Activated CD4-positive, alpha-beta memory T cell treated with anti-CD3 and anti-CD28 coated beads, Interleukin-2, amount 10 ng/mL, durations not matched to agents 7 days and 5 days (primary cell): ENCODE measurements around the gene ADGRV1. TPM values are rescaled to one million over a fixed set of nuclear protein-coding genes. Genes with fewer than 3 reads are reported as not detected.

Experiments
- CTCF ChIA-PET: fragments of 350-600 bp; sonication (Branson Sonifier 250); formaldehyde crosslinking; loops from one replicate; lab custom pipeline; 2021; ENCODE audit warnings: antibody characterized with exemption, inconsistent platforms; lab: Charles Lee
- POLR2A ChIA-PET: fragments of 350-600 bp; sonication (Branson Sonifier 250); formaldehyde crosslinking; loops from one replicate; lab custom pipeline; 2021; ENCODE audit warnings: antibody characterized with exemption; lab: Charles Lee
- DNase-seq: peaks from one replicate; pipeline ENCODE4 v3.0.0-alpha.2; 2020
- H3K27ac Mint-ChIP-seq: one replicate; pipeline ENCODE4 v1.8.0; 2021; ENCODE audit warnings: mild to moderate bottlenecking, mixed read lengths
- H3K27me3 Mint-ChIP-seq: one replicate; pipeline ENCODE4 v1.8.0; 2021; ENCODE audit warnings: mixed read lengths
- H3K36me3 Mint-ChIP-seq: one replicate; pipeline ENCODE4 v1.8.0; 2021; ENCODE audit warnings: low read depth, mixed read lengths
- H3K4me1 Mint-ChIP-seq: one replicate; pipeline ENCODE4 v1.8.0; 2021; ENCODE audit warnings: mixed read lengths
- H3K4me3 Mint-ChIP-seq: one replicate; pipeline ENCODE4 v1.8.0; 2021; ENCODE audit warnings: mild to moderate bottlenecking, mixed read lengths
- H3K9me3 Mint-ChIP-seq: one replicate; pipeline ENCODE4 v1.8.0; 2021; ENCODE audit warnings: mixed read lengths
- total RNA-seq, 2 experiments: library from RNA; stranded (reverse); gene quantifications; one replicate each; pipeline ENCODE4 v1.2.3, GENCODE V29; 2021

The ADGRV1 gene
- total RNA-seq, 2 experiments from 2014 or later: not detected

DNA sequence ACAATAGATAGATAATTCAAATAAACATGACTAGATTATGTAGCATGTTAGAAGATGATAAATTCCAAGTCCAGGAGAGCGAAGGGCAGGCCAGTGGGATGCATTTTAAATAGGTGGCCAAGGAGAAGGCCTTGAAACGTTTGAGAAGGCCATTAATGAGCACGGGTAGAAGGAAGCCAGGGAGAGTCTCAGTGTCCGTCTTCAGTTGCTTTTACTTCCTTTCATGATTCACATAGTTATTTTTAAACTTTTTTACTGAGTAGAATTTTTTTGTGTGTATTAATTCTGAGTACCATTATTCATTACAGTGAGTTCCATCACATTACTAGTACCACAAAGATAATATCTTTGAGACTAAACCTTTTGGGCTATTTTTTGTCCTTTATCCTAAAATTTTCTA, 565.3 kb downstream of the ADGRV1 start:
- Mint-ChIP-seq H3K27me3 (peaks cover 9% of the 10 kb centered on the region), H3K9me3 (no peaks in the 10 kb centered on the region), H3K27ac (no peak overlapping the region), H3K36me3 (no peaks in the 10 kb centered on the region), H3K4me1 (no peaks in the 10 kb centered on the region), H3K4me3 (no peak overlapping the region)
- no peak for DNase-seq
- POLR2A ChIA-PET: no interaction called here
- CTCF ChIA-PET: no interaction called here

DNA sequence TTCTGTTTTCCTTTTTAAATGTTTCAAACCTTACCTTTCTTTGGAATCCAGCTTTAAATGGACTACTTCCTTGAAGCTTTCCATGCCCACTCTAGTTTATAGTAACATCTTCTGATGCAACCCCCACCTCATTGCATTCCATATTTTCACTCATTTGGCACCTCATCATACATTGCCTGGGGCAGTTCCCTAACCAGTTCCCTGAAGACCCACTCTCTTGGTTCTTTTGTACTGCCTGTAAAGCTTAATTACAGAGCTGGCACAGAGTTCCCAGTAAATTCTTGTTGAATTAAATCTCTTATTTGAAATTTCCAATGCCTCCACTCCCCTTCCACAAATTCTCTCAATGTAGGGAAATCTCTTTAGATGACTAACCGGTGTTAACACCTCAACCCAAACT, 567.3 kb downstream of the ADGRV1 start:
- POLR2A ChIA-PET: no interaction called here
- DNase-seq: no peak
- CTCF ChIA-PET: no interaction called here
- no peak overlapping the region for H3K4me3 Mint-ChIP-seq
- peaks cover 8% of the 10 kb centered on the region for H3K27me3 Mint-ChIP-seq
- H3K27ac Mint-ChIP-seq: no peak overlapping the region
- H3K36me3 Mint-ChIP-seq: no peaks in the 10 kb centered on the region
- no peaks in the 10 kb centered on the region for H3K9me3 Mint-ChIP-seq
- no peaks in the 10 kb centered on the region for H3K4me1 Mint-ChIP-seq

DNA sequence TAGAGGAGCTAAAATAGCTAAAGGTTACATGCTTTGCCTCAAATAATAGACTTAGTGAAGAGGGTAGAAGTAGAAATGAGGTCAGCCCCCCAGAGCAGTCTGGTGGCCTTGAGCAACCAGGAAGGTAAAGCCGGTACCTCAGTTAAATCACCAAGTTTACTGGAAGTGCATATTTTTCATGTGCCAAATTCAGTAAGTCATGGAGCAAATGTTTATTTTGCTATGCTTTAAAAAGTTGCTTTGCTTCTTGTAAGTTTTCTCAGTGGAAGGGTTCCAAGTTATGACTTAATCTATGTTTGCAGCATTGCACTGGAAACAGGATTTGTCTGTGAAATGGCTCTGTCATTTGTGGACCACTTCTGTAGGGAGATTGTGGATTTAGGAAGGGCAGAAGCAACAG, 567.9 kb downstream of the ADGRV1 start:
- Mint-ChIP-seq H3K4me3 (no peak overlapping the region), H3K4me1 (no peaks in the 10 kb centered on the region), H3K27me3 (peaks cover 8% of the 10 kb centered on the region), H3K27ac (no peak overlapping the region), H3K9me3 (no peaks in the 10 kb centered on the region), H3K36me3 (no peaks in the 10 kb centered on the region)
- CTCF ChIA-PET: no interaction called here
- no peak for DNase-seq
- POLR2A ChIA-PET: no interaction called here

DNA sequence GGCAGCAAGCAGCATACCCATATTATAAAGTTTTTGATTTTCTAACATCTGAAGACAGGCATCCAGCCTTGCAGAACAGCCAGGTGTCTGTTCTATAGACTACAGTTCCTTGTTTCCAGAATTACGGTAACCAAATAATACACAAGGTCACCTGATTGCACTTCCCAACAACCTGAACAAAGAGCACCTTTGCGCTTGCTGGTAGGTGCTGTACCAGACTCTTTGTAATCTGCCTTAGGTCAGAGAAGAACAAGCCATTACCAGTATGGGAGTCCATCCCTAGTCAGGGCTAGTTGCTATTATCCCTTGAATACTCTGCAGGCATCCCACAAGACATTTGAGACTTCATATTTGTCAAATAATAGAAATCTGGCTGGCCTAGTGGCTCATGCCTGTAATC, 568.3 kb downstream of the ADGRV1 start:
- Mint-ChIP-seq H3K27me3 (peaks cover 8% of the 10 kb centered on the region), H3K4me3 (no peak overlapping the region), H3K36me3 (no peaks in the 10 kb centered on the region), H3K9me3 (no peaks in the 10 kb centered on the region), H3K27ac (no peak overlapping the region), H3K4me1 (no peaks in the 10 kb centered on the region)
- no peak for DNase-seq
- POLR2A ChIA-PET: no interaction called here
- CTCF ChIA-PET: interaction anchor here (1.1 kb wide), 1 partner anchor 313 kb away, joined by 3 read pairs; no protein-coding TSS in a partner anchor

DNA sequence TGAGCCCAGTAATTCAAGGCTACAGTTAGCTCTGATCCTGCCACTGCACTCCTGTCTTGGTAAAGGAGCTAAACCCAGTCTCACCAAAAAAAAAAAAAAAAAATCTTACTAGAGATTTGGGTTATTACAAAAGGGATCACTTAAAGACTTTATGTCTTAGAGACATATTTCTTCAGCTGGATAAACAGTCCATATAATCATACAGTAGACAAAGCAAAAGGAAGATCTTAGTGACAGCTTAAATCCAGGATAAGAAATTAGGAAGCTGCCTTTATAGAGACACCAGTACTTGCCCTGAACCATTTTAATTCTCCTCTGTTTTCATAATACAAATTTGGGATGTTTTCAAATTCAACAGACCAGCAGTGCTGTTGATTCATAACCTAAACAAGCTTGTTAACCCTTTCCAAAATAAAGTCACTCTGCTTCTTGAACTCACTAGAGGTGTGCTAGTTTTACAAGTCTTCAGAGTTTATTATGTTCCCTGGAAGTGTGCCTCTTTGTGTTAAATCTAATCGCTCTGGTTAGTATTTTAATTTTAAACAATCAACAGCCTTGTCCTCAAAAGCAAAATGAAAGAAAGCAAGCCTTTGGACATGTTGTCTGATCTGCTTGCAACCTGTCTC, 569.0 kb downstream of the ADGRV1 start:
- no peaks in the 10 kb centered on the region for H3K36me3 Mint-ChIP-seq
- CTCF ChIA-PET: interaction anchor here (1.1 kb wide), 1 partner anchor 312 kb away, joined by 3 read pairs; no protein-coding TSS in a partner anchor
- no peak for DNase-seq
- no peaks in the 10 kb centered on the region for H3K9me3 Mint-ChIP-seq
- peaks cover 8% of the 10 kb centered on the region for H3K27me3 Mint-ChIP-seq
- POLR2A ChIA-PET: no interaction called here
- no peak overlapping the region for H3K4me3 Mint-ChIP-seq
- H3K4me1 Mint-ChIP-seq: no peaks in the 10 kb centered on the region
- H3K27ac Mint-ChIP-seq: no peak overlapping the region

DNA sequence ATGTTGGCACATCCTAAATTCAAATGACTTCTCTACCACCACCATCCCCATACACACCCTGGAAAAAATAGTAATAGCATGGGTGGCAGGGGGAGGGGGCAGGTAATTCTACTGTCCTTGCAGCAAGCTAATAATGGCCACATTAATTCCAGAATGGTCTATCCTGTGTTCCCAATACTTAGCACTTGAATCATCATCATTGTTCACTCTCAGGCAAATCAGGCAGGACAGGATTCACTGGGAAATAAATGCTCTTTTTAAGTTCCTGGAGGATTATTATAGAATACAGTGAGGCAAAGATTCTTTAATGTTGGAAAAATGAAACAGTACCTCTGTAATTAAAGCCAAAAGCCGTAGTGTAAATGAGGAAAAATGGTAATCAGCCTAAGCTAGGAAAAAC, 570.0 kb downstream of the ADGRV1 start:
- H3K9me3 Mint-ChIP-seq: no peaks in the 10 kb centered on the region
- ChIA-PET CTCF (no interaction called here), POLR2A (no interaction called here)
- H3K27me3 Mint-ChIP-seq: peaks cover 8% of the 10 kb centered on the region
- H3K36me3 Mint-ChIP-seq: no peaks in the 10 kb centered on the region
- no peaks in the 10 kb centered on the region for H3K4me1 Mint-ChIP-seq
- no peak overlapping the region for H3K27ac Mint-ChIP-seq
- no peak overlapping the region for H3K4me3 Mint-ChIP-seq
- no peak for DNase-seq

DNA sequence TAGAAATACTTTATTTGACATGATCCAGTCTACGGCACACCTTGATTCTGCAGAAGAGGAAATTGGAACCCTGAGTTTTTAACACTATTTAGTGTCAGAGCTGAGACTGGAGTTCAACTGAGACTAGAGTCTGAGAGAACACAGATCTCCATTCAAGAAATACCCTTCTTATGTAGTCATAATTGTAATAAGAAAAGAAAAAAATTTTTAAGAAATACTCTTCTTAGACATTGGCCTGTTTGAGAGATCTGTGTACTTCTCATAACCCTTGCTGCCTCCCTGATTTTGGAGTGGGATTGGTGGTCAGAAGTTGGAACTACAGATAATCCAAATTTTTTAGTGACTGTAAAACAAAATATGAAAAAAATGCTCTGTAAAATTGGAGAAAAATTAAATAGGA, 571.2 kb downstream of the ADGRV1 start:
- Mint-ChIP-seq H3K9me3 (no peaks in the 10 kb centered on the region), H3K4me1 (no peaks in the 10 kb centered on the region), H3K27me3 (peaks cover 6% of the 10 kb centered on the region), H3K4me3 (no peak overlapping the region), H3K36me3 (no peaks in the 10 kb centered on the region), H3K27ac (no peak overlapping the region)
- CTCF ChIA-PET: no interaction called here
- DNase-seq: no peak
- POLR2A ChIA-PET: no interaction called here

DNA sequence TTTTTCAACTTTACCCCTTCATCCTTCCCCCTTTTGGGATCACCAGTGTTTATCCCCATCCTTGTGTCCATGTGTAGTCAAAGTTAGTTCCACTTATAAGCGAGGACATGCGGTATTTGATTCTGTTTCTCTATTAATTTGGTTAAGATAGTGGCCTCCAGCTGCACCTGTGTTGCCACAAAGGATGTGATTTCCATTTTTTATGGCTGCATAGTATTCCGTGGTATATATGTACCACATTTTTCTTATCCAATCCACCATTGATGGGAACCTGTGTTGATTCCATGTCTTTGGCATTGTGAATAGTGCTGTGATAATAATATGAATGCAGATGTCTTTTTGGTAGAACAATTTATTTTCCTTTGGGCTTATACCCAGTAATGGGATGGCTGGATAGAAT, 572.2 kb downstream of the ADGRV1 start:
- CTCF ChIA-PET: no interaction called here
- no peak for DNase-seq
- Mint-ChIP-seq H3K36me3 (no peaks in the 10 kb centered on the region), H3K27me3 (peaks cover 5% of the 10 kb centered on the region), H3K27ac (no peak overlapping the region), H3K4me3 (no peak overlapping the region), H3K9me3 (no peaks in the 10 kb centered on the region), H3K4me1 (peaks cover 3% of the 10 kb centered on the region)
- POLR2A ChIA-PET: no interaction called here

DNA sequence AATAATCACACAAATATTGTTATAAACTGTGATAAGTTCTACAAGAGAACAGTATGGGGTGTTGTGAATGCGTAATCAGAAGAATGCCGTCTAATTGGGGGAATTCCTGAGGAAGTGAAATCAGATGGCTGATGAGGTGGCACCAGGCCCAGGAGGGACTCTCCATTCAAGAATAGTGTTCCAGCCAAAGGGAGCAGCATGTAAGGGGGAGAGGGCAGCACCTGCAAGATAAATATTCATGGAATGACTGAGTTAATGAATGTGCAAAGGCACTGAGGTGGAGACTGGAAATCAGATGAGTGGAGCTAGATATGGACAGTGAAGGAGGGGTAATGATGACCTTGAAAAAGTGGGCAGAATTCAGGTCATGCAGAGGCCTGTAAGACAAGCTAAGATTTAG, 574.0 kb downstream of the ADGRV1 start:
- CTCF ChIA-PET: no interaction called here
- no peak overlapping the region for H3K27ac Mint-ChIP-seq
- peaks cover 8% of the 10 kb centered on the region for H3K4me1 Mint-ChIP-seq
- H3K4me3 Mint-ChIP-seq: no peak overlapping the region
- POLR2A ChIA-PET: no interaction called here
- DNase-seq: no peak
- no peaks in the 10 kb centered on the region for H3K9me3 Mint-ChIP-seq
- peaks cover 3% of the 10 kb centered on the region for H3K27me3 Mint-ChIP-seq
- H3K36me3 Mint-ChIP-seq: no peaks in the 10 kb centered on the region

DNA sequence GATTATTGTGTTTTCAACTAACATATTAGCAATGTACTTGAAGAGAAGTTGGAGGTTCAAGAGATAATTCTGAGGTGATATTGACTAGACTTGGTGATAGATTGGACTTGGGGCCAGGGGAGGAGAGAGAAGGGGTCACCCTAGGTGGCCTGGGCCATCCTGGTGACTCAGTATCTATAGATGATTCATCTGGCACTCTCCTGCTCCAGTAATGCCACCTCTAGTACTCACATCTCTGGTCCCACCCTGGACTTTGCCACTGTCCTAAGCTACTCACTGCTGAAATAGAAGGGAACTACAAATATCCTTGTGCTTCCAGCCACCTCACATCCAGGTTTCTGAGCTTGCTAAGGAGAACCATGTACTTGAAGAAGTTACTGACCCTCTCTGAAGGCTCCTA, 574.6 kb downstream of the ADGRV1 start:
- Mint-ChIP-seq H3K9me3 (no peaks in the 10 kb centered on the region), H3K4me3 (no peak overlapping the region), H3K27ac (no peak overlapping the region), H3K4me1 (peaks cover 8% of the 10 kb centered on the region), H3K36me3 (no peaks in the 10 kb centered on the region), H3K27me3 (peaks cover 2% of the 10 kb centered on the region)
- DNase-seq: no peak
- ChIA-PET POLR2A (no interaction called here), CTCF (no interaction called here)

DNA sequence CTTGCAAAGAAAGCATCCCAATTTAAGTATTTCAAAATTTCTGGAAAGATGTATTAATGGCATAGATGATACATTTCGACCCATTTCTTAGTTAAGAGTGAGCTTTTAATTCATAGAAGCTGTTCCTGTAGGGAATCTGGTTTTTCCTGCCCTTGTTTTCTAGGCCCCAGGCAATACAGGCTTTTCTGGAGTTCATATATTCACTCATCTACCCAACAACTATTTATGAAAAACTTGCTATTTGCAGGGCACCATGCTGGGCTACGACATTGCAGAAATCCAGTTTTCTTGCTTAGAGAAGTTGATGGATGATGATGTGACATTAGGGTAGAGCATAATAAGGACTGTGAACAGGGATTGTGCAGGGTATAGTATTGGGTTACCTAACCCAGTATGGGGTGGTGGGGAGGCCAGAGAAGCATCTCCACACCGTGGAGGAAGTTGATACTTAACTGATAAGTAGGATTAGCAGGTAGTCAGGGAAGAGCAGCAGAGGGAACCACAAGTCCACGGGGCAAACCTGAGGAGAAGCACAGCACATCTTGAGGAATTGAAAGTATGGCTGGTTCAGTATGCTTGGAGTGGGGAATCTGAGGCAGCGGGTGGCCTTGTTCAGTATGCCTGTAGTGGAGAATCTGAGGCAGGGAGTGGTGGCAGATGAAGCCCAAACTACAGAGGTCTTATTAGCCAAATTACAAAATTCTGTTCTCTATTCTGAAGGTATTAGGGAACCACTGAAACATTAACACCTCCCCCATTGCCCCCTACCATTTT, 577.1 kb downstream of the ADGRV1 start:
- H3K4me3 Mint-ChIP-seq: no peak overlapping the region
- H3K27me3 Mint-ChIP-seq: peaks cover 7% of the 10 kb centered on the region
- H3K36me3 Mint-ChIP-seq: no peaks in the 10 kb centered on the region
- H3K27ac Mint-ChIP-seq: no peak overlapping the region
- CTCF ChIA-PET: no interaction called here
- POLR2A ChIA-PET: no interaction called here
- no peaks in the 10 kb centered on the region for H3K9me3 Mint-ChIP-seq
- no peak for DNase-seq
- H3K4me1 Mint-ChIP-seq: peaks cover 13% of the 10 kb centered on the region

DNA sequence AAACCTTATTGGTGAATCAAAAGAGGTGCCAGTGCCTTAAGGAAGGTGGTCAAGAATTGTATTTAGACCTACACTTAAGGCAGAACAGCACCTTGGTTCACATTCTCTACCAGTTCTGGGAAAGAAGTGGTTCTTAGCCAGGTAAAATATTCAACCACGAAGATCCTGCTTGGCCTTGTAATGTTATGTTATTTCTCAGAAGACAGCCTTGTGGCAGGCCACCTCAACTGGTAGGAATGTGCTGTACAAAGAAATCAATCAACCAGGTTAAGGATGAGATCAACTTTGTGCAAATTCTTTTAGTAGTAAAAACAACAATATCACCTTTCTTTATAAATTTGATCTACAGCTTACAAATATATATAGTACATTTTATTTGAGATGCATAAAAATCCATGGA, 577.7 kb downstream of the ADGRV1 start:
- Mint-ChIP-seq H3K27me3 (peaks cover 7% of the 10 kb centered on the region), H3K9me3 (no peaks in the 10 kb centered on the region), H3K4me1 (peaks cover 13% of the 10 kb centered on the region), H3K27ac (no peak overlapping the region), H3K36me3 (no peaks in the 10 kb centered on the region), H3K4me3 (no peak overlapping the region)
- DNase-seq: no peak
- ChIA-PET POLR2A (interaction anchor here (0.8 kb wide), 1 partner anchor 82 kb away, joined by 3 read pairs; no protein-coding TSS in a partner anchor), CTCF (no interaction called here)

DNA sequence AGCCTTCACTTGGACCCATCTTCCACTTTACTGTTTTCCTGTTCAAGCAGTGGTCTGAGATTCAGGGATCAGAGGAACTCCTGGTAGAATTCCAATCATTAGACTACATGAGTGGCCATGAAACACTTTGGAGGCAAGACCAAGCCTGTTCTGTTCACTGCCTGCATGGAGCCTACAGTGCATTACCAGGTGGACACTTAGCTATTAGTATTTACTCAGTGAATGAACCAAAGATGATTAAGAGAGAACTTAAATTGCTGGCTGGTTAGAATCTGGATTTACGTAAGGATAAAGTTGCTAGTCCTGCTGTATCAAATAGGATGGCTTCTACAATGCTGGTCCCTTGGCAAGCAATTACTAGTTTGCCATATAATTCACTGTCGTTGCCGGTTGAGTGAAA, 579.0 kb downstream of the ADGRV1 start:
- Mint-ChIP-seq H3K4me1 (peaks cover 21% of the 10 kb centered on the region), H3K4me3 (no peak overlapping the region), H3K9me3 (no peaks in the 10 kb centered on the region), H3K27ac (no peak overlapping the region), H3K27me3 (peaks cover 7% of the 10 kb centered on the region), H3K36me3 (no peaks in the 10 kb centered on the region)
- ChIA-PET CTCF (no interaction called here), POLR2A (no interaction called here)
- DNase-seq: no peak
